Brain microvascular endothelial cell (primary cell): ENCODE data around the gene TMEM131.

Source experiments
- DNase-seq: peaks from one replicate; pipeline ENCODE4 v3.0.0-alpha.2; 2020
- H3K27ac ChIP-seq: fragments of 250-450 bp; sonication (Bioruptor Pico); 2 replicates; pipeline ENCODE4 v1.5.1; 2020; ENCODE audit warnings: mild to moderate bottlenecking, moderate library complexity
- H3K27me3 ChIP-seq: fragments of 250-450 bp; sonication (Bioruptor Pico); replicated peaks from 2 replicates; pipeline ENCODE4 v1.5.1; 2020; ENCODE audit warnings: mild to moderate bottlenecking
- H3K36me3 ChIP-seq: fragments of 250-450 bp; sonication (Bioruptor Pico); replicated peaks from 2 replicates; pipeline ENCODE4 v1.5.1; 2020; ENCODE audit warnings: mild to moderate bottlenecking
- H3K4me3 ChIP-seq: 2 replicates; pipeline ENCODE4 v1.5.1; 2011; ENCODE audit warnings: low read depth, mild to moderate bottlenecking, control low read depth, low read length, moderate library complexity
- CTCF ChIP-seq: IDR thresholded peaks from 2 replicates; pipeline ENCODE4 v1.5.1; 2011; ENCODE audit warnings: low read depth, mild to moderate bottlenecking, moderate library complexity, low read length, control low read depth, inconsistent platforms; ENCODE audit errors: missing control alignments
- in situ Hi-C: cut with HindIII; loops from 2 replicates; pipeline ENCODE4 v1.10.0; 2017; ENCODE audit warnings: low sequenced_read_pairs, low pct_ligation_motif_present

Gene TMEM131

GRCh38 chr2:97997784-97998392, 2.1 kb upstream of the TMEM131 start:
- Histone ChIP-seq H3K36me3 (no peaks in the 10 kb centered on the region), H3K4me3 (no peak overlapping the region), H3K27ac (no peak overlapping the region), H3K27me3 (no peaks in the 10 kb centered on the region)
- TF ChIP-seq CTCF, result no peak
- in situ Hi-C loops, result no loop called here
- DNase-seq, result no peak

- in situ Hi-C loops, result no loop called here
- TF ChIP-seq CTCF, result no peak
- no peak for DNase-seq
- no peaks in the 10 kb centered on the region for H3K27me3 ChIP-seq
- H3K27ac ChIP-seq, result peak overlapping the region; percentile 95
- H3K4me3 ChIP-seq, result peak overlapping the region; percentile 89
- no peaks in the 10 kb centered on the region for H3K36me3 ChIP-seq
Observed at GRCh38 chr2:97996679-97997078, 931 bp upstream of the TMEM131 start.

GRCh38 chr2:97995026-97995733, 568 bp downstream of the TMEM131 start:
- no peak for TF ChIP-seq CTCF
- Histone ChIP-seq H3K27ac (peak overlapping the region; percentile 95), H3K4me3 (peak overlapping the region; percentile 89), H3K27me3 (no peaks in the 10 kb centered on the region), H3K36me3 (no peaks in the 10 kb centered on the region)
- in situ Hi-C loops, result no loop called here
- DNase-seq, result no peak

GRCh38 chr2:97994476-97994875, 1.3 kb downstream of the TMEM131 start:
- no peak for TF ChIP-seq CTCF
- H3K36me3 ChIP-seq, result no peaks in the 10 kb centered on the region
- DNase-seq, result no peak
- H3K27me3 ChIP-seq, result no peaks in the 10 kb centered on the region
- H3K27ac ChIP-seq, result peak overlapping the region; percentile 95
- in situ Hi-C loops, result no loop called here
- peak overlapping the region; percentile 89 for H3K4me3 ChIP-seq

GRCh38 chr2:97993926-97994325, 1.8 kb downstream of the TMEM131 start:
- no peak for DNase-seq
- Histone ChIP-seq H3K27me3 (no peaks in the 10 kb centered on the region), H3K36me3 (no peaks in the 10 kb centered on the region), H3K4me3 (peak overlapping the region; percentile 89), H3K27ac (no peak overlapping the region)
- no peak for TF ChIP-seq CTCF
- in situ Hi-C loops, result no loop called here
